Stimulated activated CD8-positive, alpha-beta memory T cell treated with anti-CD3 and anti-CD28 coated beads, Interleukin-4, amount 100 ng/mL, for 48 hours (primary cell): ENCODE measurements around the gene CABP4.

Experiments used
- DNase-seq: peaks from one replicate; pipeline ENCODE4 v3.0.0-alpha.2; 2020

CABP4 gene

GRCh38 chr11:67419325-67420049, 35.7 kb upstream of the CABP4 start:
- peak; percentile 33 for DNase-seq

GRCh38 chr11:67420147-67420645, 35.0 kb upstream of the CABP4 start:
- peak; percentile 36 for DNase-seq

DNA sequence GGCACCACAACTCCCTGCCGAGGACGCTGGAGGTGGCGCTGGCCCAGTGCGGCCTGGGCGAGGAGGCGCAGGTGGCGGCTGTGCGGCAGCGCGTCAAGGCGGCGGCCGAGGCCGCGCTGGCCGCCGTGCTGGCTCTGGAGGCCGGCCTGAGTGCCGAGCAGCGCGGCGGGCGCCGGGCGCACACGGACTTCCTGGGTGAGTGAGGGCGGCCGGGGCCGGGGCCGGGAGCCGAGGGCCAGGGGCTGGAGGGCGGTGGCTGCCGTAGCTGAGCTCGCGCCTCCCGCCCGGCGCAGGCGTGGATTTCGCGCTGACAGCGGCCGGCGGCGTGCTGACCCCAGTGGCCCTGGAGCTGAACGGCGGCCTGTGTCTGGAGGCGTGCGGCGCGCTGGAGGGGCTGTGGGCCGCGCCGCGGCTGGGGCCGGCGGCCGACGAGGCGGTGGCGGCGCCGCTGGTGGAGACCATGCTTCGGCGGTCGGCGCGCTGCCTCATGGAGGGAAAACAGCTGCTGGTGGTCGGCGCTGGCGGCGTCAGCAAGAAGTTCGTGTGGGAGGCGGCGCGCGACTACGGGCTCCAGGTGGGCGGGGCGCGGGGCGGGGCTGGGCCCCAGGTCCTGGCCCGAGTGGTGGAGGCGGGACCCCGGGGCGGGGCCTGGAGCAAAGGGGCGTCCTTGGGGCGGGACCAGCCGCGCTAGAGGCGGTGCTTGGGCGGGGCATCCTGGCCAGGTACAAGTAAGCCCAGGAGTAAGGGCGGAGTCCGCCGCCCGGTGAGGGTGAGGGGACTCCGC, 34.3 kb upstream of the CABP4 start:
- peak; percentile 99 for DNase-seq

DNA sequence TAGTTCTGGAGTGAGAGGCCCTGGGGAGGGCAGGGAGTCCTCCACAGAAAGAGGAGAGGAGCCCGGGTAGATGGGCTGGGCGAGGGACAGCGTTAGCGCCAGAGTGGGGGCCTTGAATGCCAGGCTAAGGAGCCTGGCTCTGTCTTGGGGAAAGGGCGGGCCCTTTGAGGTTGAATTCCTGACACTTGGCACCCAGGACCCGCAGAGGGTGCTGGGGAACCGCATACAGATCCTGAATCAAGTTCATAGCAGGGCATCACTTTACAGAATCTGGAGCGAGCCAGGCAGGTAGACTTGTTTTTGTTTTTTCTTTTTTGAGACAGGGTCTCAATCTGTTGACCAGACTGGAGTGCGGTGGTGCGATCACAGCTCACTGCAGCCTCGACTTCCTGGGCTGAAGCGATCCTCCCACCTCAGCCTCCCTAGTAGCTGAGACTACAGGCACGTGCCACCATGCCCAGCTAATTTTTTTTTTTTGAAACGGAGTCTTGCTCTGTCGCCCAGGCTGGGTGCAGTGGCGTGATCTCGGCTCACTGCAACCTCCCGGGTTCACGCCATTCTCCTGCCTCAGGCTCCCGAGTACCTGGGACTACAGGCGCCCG, 33.6 kb upstream of the CABP4 start:
- no peak for DNase-seq

DNA sequence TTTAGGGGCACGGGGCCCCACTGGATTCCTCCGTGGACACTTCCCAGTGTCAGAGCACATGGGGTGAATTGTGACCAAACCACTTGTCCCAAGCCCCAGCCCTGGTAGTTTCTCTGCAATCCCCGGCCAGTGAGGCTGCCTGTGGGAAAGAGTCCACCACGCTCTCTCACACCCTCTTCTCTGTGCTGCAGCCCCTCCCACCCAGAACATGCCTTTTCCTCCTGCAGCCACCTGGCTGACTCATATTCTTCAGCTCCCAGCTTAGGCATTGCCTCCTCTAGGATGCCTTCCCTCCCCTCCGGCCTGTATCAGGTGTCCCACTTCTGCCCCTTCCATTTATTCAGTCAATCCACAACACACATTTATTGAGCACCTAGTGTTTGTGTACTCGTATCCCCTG, 32.3 kb upstream of the CABP4 start:
- no peak for DNase-seq

DNA sequence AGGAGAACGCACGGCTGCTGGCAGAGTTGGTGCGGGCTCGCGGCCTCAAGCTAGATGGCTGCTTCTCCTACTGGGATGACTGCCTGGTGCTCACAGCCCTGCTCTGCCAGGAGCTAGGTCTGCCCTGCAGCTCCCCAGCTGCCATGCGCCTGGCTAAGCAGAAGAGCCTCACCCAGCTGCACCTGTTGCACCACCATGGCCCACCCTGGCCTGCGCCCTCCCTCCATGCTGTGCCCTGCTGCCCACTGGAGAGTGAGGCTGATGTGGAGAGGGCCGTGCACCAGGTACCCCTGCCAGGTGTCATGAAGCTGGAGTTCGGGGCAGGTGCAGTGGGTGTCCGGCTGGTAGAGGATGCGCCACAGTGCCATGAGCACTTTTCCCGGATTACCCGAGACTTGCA, 31.7 kb upstream of the CABP4 start:
- no peak for DNase-seq

DNA sequence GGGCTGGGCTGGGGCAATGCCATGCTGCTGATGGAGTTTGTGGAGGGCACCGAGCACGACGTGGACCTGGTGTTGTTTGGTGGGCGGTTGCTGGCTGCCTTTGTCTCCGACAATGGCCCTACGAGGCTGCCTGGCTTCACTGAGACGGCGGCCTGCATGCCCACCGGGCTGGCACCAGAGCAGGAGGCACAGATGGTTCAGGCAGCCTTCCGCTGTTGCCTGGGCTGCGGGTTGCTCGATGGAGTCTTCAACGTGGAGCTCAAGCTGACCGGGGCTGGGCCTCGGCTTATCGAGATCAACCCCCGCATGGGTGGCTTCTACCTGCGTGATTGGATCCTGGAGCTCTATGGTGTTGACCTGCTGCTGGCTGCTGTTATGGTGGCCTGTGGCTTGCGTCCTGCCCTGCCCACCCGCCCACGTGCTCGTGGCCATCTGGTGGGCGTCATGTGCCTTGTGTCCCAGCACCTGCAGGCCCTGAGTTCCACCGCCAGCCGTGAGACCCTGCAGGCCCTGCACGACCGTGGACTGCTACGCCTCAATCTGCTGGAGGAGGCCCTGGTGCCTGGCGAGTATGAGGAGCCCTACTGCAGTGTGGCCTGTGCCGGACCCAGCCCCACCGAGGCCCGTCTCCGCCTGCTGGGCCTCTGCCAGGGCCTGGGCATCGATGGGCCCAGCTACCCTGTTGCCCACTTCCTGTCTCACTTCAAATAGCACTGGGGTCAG, 31.1 kb upstream of the CABP4 start:
- DNase-seq, result no peak

DNA sequence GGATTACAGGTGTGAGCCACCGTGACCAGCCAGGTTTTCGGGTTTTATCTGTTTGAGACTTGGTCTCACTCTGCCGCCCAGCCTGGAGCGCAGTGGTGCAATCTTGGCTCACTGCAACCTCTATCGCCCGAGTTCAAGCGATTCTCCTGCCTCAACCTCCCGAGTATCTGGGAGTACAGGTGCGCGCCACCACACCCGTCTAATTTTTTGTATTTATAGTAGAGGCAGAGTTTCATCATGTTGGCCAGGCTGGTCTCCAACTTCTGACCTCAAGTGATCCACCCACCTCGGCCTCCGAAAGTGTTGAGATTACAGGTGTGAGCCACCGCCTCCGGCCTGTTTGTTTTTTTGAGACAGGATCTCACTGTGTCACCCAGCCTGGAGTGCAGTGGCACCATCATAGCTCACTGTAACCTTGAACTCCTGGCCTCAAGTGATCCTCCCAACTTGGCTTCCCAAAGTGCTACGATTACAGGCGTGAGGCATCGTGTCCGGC, 27.7 kb upstream of the CABP4 start:
- peak; percentile 51 for DNase-seq

- peak; percentile 100 for DNase-seq
Measured at GRCh38 chr11:67428052-67429001, 26.8 kb upstream of the CABP4 start, which contains the start of gene RPS6KB2. TSS of gene RPS6KB2 (plus strand) at chr11:67428494. CDS start at chr11:67428546, 52 bp downstream.

DNA sequence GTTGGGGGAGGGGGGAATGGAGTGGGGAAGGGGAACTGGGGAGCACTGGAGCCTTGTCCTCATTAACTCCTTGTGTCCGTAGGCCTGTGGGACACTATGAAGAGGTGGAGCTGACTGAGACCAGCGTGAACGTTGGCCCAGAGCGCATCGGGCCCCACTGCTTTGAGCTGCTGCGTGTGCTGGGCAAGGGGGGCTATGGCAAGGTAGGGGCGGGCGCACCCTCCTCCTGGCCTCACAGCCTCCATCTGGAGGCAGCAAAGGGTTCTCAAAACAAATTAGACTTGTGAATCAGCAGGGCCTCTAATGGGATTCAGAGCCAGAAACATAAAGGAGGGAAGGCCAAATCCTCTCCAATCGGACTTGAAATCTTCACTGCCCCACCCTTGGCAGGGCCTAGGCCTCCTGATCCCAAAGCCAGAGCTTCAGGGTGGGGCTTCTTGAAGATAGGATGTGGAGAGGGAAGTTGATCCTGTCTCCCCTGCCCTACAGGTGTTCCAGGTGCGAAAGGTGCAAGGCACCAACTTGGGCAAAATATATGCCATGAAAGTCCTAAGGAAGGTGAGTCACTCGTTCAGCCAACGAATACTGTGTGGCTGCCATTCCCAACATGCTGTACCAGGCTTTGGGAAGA, 26.0 kb upstream of the CABP4 start:
- DNase-seq, result no peak

- no peak for DNase-seq
Measured at GRCh38 chr11:67429722-67430121, 25.4 kb upstream of the CABP4 start.

DNA sequence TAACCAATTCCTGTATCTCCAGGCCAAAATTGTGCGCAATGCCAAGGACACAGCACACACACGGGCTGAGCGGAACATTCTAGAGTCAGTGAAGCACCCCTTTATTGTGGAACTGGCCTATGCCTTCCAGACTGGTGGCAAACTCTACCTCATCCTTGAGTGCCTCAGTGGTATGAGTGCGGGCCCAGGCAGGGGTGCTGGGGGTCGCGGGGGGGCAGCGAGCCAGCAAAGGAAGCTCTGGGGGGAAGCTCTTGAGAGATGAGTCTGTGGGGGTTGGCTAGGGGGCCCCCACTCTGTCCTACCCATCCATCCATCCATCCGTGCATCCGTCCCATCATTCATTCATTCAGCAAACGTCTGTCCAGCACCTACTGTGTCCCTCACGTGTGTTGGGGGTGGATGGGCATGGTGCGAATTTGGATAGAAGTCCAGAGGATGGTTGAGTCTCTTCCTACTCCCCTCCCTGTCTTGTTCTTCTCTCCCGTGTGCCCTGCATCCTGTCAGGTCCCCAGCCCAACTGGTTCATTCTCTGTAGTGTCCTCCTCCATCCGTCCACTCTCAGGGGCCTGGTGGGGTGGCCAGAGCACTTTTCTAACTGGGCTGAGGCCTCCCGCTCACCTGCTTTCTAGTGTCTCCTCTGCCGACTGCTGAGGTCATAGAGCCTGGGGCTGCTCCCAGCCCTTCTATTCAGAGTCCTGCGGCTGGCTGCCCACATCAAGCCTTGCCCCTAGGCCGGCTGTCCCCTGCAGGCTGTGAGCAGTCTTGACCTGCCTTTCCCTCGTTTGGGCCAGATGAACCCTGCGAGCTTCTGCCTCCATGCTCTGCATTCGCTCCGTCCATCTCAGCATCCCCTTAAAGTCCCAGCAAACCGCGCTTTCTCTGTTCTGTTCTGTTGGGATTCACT, 23.6 kb upstream of the CABP4 start:
- no peak for DNase-seq

DNA sequence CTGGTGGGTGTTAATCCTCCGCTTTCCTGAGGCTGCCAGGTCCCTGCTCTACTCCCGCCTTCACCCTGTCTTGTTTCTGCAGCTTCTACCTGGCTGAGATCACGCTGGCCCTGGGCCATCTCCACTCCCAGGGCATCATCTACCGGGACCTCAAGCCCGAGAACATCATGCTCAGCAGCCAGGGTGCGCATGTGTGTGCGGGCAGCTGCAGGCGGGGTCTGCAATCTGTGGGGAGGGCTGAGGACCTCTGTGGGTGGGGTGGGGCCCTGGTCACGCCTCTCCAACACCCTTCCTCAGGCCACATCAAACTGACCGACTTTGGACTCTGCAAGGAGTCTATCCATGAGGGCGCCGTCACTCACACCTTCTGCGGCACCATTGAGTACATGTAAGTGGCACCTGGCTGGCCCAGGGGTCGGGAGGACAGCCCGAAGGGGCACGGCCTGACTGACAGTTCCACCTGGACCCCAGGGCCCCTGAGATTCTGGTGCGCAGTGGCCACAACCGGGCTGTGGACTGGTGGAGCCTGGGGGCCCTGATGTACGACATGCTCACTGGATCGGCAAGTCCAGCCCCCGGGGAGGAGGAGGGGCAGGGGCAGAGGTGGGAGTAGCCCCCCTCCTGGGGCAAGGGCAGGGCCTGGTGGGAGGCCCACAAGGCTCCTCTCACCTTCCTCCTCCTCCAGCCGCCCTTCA, 22.4 kb upstream of the CABP4 start:
- no peak for DNase-seq

- peak; percentile 54 for DNase-seq
Measured at GRCh38 chr11:67433536-67434394, 21.4 kb upstream of the CABP4 start.

GRCh38 chr11:67434395-67434881, 20.7 kb upstream of the CABP4 start:
- DNase-seq, result peak; percentile 66

DNA sequence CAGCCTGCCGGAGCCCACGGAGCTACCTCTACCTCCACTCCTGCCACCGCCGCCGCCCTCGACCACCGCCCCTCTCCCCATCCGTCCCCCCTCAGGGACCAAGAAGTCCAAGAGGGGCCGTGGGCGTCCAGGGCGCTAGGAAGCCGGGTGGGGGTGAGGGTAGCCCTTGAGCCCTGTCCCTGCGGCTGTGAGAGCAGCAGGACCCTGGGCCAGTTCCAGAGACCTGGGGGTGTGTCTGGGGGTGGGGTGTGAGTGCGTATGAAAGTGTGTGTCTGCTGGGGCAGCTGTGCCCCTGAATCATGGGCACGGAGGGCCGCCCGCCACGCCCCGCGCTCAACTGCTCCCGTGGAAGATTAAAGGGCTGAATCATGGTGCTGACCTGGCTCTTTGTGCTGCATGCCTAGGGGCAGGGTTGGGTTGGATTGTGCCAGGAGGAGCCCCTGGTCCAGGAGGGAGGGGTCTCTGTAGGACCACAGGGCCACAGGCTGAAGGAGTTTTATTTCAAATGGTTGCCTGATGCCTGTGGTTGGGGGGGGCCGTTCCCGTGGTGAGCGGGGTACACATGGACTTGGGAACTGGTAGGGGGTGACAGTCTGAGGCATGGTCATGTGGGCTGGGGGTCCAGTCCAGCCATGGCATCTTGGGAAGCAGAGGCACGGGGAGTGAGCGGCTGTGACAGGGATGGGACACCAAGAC, 20.0 kb upstream of the CABP4 start:
- DNase-seq, result peak; percentile 68

DNA sequence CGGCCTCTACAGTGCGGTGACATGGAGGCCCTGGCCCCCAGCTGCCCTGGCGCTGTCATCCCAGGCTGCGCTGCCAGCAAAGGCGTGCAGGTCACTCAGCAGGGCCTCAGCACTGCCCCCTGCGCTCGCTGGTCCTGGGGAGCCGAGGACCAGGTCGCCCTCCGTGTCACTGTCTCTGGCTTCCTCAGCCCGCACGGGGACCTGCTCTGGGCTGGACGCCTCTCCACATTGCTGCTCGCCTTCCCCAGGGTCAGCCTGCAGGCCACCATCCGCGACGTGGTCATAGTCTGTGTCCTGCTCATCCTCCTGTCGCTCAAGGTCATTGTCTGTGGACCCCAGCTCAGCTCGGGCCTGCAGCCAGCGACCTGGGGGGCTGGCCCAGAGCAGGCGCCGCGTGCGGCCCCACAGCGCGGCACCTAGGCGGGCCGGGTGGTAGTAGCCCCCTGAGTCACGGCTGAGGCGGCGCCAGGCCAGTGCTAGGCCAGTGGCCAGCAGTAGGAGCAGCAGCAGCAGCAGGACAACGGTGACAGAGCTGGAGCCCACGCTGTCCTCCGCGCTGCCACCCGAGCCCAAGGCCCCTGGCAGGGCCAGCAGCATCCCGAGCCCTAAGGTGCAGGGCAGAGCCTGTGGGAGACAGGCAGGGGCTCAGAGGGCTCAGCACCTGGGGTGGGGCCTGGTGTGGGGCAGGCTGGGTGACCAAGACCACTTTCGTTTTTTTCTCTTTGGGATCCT, 19.3 kb upstream of the CABP4 start:
- DNase-seq, result no peak
